ENCODE results near the gene PSMC5.

Gene PSMC5

GRCh38 chr17:63838631-63839171 lies 11.5 kb downstream of the PSMC5 start:
- H3K9ac ChIP-seq (ENCODE audit: low read depth, low read length) = no peak overlapping the region
- no peak for DNase-seq
- peaks cover 30% of the 10 kb centered on the region for H3K4me1 ChIP-seq (ENCODE audit: insufficient read depth, low read length)
- no peaks in the 10 kb centered on the region for H3K9me3 ChIP-seq (ENCODE audit: insufficient read depth, low read length, severe bottlenecking)
- H2AFZ ChIP-seq (ENCODE audit: low read depth, low read length) = no peak overlapping the region
- no peak overlapping the region for H3K27ac ChIP-seq (ENCODE audit: low read length)
- H3K36me3 ChIP-seq (ENCODE audit: insufficient read depth, low read length) = peaks cover 58% of the 10 kb centered on the region
- H3K4me2 ChIP-seq (ENCODE audit: insufficient read depth, low read length) = peak overlapping the region; percentile 37
- no peak overlapping the region for H3K4me3 ChIP-seq (ENCODE audit: low read depth in 1 of 2, low read length in 2 of 2)
- H3K79me2 ChIP-seq (ENCODE audit: insufficient read depth, low read length) = peaks cover 66% of the 10 kb centered on the region
- no peaks in the 10 kb centered on the region for H3K27me3 ChIP-seq (ENCODE audit: insufficient read depth, low read length, poor library complexity)
- ATAC-seq (ENCODE audit: insufficient read depth, low read depth) = no peak
- TF ChIP-seq CTCF (IDR thresholded peaks at IDR 0.05; ENCODE audit: borderline replicate concordance, extremely low read depth, low read length, poor library complexity, severe bottlenecking) (no peak), EZH2 (IDR thresholded peaks at IDR 0.05; ENCODE audit: borderline replicate concordance, low read depth, low read length, severe bottlenecking) (no peak)
- H4K20me1 ChIP-seq (ENCODE audit: insufficient read depth, low read length) = peaks cover 58% of the 10 kb centered on the region

GRCh38 chr17:63840591-63841349 lies 13.5 kb downstream of the PSMC5 start:
- Histone ChIP-seq H2AFZ (ENCODE audit: low read depth, low read length) (no peak overlapping the region), H3K9me3 (ENCODE audit: insufficient read depth, low read length, severe bottlenecking) (no peaks in the 10 kb centered on the region), H3K27ac (ENCODE audit: low read length) (peak overlapping the region; percentile 87), H3K4me3 (ENCODE audit: low read depth in 1 of 2, low read length in 2 of 2) (peak overlapping the region; percentile 69 to 98), H4K20me1 (ENCODE audit: insufficient read depth, low read length) (peaks cover 49% of the 10 kb centered on the region), H3K36me3 (ENCODE audit: insufficient read depth, low read length) (peaks cover 38% of the 10 kb centered on the region), H3K4me2 (ENCODE audit: insufficient read depth, low read length) (peak overlapping the region; percentile 99), H3K79me2 (ENCODE audit: insufficient read depth, low read length) (peaks cover 66% of the 10 kb centered on the region), H3K9ac (ENCODE audit: low read depth, low read length) (peak overlapping the region; percentile 94), H3K4me1 (ENCODE audit: insufficient read depth, low read length) (peaks cover 36% of the 10 kb centered on the region), H3K27me3 (ENCODE audit: insufficient read depth, low read length, poor library complexity) (no peaks in the 10 kb centered on the region)
- no peak for TF ChIP-seq EZH2 (IDR thresholded peaks at IDR 0.05; ENCODE audit: borderline replicate concordance, low read depth, low read length, severe bottlenecking)
- no peak for DNase-seq
- no peak for ATAC-seq (ENCODE audit: insufficient read depth, low read depth)

- peaks cover 49% of the 10 kb centered on the region for H4K20me1 ChIP-seq (ENCODE audit: insufficient read depth, low read length)
- H3K4me3 ChIP-seq (ENCODE audit: low read depth in 1 of 2, low read length in 2 of 2) = peak overlapping the region; percentile 69 to 98
- peaks cover 30% of the 10 kb centered on the region for H3K36me3 ChIP-seq (ENCODE audit: insufficient read depth, low read length)
- H3K9me3 ChIP-seq (ENCODE audit: insufficient read depth, low read length, severe bottlenecking) = no peaks in the 10 kb centered on the region
- H3K9ac ChIP-seq (ENCODE audit: low read depth, low read length) = peak overlapping the region; percentile 94
- no peaks in the 10 kb centered on the region for H3K27me3 ChIP-seq (ENCODE audit: insufficient read depth, low read length, poor library complexity)
- H2AFZ ChIP-seq (ENCODE audit: low read depth, low read length) = peak overlapping the region; percentile 72
- DNase-seq (peak; percentile 28), ATAC-seq (ENCODE audit: insufficient read depth, low read depth) (0 out of 3 replicates have a peak, but pooled peaks have one; percentile 2)
- peak overlapping the region; percentile 99 for H3K4me2 ChIP-seq (ENCODE audit: insufficient read depth, low read length)
- H3K27ac ChIP-seq (ENCODE audit: low read length) = peak overlapping the region; percentile 87
- TF ChIP-seq EZH2 (IDR thresholded peaks at IDR 0.05; ENCODE audit: borderline replicate concordance, low read depth, low read length, severe bottlenecking) (no peak), CTCF (IDR thresholded peaks at IDR 0.05; ENCODE audit: borderline replicate concordance, extremely low read depth, low read length, poor library complexity, severe bottlenecking) (no peak)
- H3K79me2 ChIP-seq (ENCODE audit: insufficient read depth, low read length) = peaks cover 60% of the 10 kb centered on the region
- H3K4me1 ChIP-seq (ENCODE audit: insufficient read depth, low read length) = peaks cover 36% of the 10 kb centered on the region
Measured at GRCh38 chr17:63841350-63842172, 14.3 kb downstream of the PSMC5 start.

Data from DND-41 (cell line).